Stimulated activated CD4-positive, alpha-beta T cell treated with anti-CD3 and anti-CD28 coated beads, Interleukin-4, amount 100 ng/mL, for 1 hour (primary cell): Measurements from ENCODE around the gene VTI1A.

ENCODE experiments used
- DNase-seq: peaks from one replicate; pipeline ENCODE4 v3.0.0-alpha.2; 2020

Gene VTI1A

GRCh38 chr10:112644265-112644645, 197.2 kb downstream of the VTI1A start:
- no peak for DNase-seq

GRCh38 chr10:112649006-112649821, 202.2 kb downstream of the VTI1A start:
- no peak for DNase-seq

- DNase-seq, result no peak
These were observed 202.8 kb downstream of the VTI1A start for GRCh38 chr10:112649822-112650152.

- no peak for DNase-seq
These were observed 203.6 kb downstream of the VTI1A start for GRCh38 chr10:112650588-112651030.

DNA sequence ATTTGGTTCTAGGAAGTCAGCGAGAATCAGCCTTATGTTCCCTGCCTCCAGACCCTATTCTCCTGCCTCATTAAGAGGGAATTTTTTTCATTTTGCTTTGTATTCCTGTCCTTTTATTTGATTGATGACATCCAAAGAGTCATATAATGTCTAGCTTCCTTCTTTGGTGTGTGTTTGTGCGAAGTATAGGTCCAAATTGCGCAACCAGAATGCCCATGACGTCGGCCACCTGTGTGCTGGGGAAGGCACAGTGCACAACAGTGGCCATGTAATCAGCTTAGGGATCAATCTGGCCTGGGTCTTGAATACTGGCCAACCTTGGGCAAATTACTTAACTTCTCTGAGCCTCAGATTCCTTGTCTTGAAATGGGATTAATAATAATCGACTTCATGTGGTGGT, 206.2 kb downstream of the VTI1A start:
- no peak for DNase-seq

DNA sequence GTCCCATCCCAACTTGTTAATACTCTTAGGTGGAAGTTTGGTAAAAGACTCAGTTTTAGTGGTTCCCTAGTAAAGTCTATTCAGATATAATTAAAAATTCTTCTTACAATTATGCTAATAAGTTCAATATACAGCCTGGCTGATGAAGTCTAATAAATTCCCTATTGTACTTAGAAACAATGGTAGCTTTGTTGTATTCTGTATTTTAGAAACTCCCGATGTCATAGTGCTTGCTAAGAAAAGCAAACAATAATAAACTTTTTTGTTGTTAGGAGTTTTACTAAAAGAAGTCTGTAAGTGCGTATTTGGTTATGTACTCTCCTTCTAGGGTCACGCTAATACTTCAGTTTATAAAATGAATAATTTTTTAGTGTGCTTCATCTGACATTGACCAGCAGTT, 206.8 kb downstream of the VTI1A start:
- DNase-seq, result no peak

GRCh38 chr10:112654794-112655193, 207.8 kb downstream of the VTI1A start:
- no peak for DNase-seq

DNA sequence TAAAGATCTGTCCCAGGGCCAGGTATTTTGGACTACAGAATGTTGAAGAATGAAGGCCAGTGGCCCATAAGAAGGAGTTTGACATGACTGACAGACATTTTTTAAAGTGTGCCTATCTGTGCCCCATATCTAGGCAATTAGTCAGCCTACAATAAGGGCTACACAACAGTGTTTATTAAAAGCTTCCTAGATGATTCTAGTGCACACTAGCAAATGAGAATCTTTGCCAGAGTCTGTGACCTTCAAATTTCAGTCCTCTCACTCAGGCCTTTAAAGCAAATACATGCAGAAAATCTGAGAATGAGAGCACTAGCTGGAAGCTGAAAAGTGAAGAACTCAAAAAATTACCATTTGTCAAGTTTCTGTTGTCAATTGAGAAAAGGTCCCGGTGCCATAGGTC, 208.7 kb downstream of the VTI1A start:
- DNase-seq, result no peak

GRCh38 chr10:112658465-112658864, 211.4 kb downstream of the VTI1A start:
- no peak for DNase-seq

DNA sequence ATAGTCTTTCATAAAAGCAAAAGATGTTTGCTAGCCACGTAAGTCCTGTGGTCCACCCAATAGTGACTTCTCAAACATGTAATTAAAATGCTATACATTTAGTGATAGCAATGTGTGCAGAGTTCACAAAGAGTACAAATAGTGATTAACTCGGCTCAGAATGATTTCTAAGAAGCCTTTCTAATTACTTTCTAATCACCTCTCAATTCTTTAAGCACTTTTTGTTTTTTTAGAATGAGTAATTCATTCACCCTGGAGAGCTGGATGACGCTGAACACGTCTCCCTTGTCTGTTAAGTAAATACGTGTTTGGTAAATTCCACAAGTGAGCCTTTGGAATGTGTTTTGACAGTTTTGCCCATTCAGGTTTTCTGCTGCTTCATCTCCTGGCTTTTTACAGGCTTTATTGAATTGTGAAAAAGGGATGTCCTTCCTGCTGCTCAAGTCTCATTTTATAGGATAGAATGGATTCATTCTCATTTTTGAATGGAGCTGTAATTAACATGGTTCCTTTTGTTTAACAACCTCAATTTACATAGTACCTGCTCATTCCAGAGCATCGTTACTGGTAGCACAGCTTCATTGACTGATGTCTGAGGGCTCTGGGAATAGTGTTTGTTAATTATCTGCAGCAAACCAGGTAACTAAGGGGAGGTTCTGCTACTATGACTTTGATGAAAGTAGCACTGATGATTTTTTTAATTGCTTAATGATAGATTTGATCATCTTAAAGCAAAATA, 212.1 kb downstream of the VTI1A start:
- DNase-seq, result no peak

DNA sequence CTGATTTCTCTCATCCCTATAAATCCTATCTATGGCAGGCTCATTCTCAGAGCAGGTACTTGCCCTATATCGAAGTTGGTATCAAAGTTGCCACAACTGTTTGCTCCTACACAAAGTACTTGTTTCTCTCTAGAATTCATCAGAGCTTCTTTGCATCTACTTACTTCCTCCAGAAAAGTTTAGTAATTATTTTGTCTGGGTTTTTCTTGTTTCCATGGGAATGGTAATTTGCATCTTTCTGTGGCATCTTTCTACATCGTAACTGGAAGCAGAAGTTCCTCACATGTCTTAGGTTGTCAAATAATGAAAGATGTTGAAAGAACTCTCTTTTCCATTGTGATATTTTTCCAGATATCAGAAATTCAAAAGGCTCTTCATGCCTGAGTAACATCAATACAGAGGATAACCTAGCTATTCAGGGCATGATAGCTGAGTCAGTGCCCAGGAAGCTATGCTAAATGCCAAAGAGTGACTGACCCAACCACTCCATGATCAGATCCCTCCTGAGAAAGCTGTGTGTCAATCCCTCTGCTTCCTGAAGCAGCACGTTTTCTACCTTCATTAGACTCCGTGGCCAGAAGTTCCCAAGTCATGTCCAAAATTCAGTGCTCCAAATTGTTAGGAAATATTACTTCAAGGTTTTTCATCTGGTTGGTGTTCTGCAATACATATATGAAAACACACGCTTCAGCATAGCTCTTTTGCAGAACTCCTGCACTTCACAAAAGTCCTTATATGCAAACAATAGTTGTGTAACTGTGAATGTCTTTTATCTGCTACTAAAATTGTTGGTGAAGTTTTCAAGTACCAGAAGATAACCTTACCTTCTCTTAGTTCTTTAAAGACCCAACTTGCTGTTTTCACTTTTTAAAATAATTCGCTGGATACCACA, 216.5 kb downstream of the VTI1A start:
- no peak for DNase-seq

- no peak for DNase-seq
These were observed 219.1 kb downstream of the VTI1A start for GRCh38 chr10:112666094-112666493.

GRCh38 chr10:112669989-112670388, 223.0 kb downstream of the VTI1A start:
- DNase-seq, result no peak

GRCh38 chr10:112671743-112672142, 224.7 kb downstream of the VTI1A start:
- no peak for DNase-seq

DNA sequence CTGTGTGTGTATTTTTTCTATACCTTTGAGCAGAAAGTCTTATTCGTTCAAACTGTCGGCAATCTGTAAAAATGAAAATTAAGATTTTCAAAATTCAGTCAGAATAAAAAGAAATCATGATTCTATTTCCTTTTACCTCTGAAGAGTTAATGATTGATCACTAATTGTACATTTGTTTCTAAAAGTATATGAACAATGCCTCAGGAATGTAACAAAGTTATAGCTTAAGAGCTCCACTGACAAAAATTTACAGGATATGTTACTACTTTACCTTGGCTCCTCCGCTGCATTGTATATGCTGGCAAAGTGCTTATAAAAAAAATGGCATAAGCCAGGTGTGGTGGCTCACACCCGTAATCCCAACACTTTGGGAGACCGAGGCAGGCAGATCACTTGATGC, 225.7 kb downstream of the VTI1A start:
- no peak for DNase-seq

DNA sequence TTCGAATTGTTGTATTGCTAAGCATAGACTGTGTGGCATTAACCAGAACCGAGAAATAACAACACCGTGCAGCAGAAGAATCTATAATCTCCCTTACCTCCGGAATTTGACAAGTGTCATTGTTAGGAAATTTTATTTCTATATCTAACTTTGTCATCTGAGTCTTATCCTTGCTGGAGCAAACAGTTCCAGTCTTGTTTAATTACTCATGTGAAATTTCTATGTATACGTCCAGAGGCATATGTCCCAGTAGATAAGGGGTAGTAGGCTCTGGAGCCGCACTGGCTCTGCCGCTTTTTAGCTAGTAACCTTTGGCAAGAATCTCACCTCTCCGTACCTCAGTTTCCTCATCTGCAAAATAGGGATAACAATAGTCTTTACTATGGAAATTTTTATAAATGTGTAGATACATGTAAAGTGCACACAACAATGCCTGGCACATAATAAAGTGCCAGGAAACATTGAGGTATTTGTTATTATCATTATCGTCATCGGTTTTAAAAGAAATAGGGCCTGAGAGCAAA, 228.6 kb downstream of the VTI1A start:
- DNase-seq, result no peak

- no peak for DNase-seq
These were observed 230.7 kb downstream of the VTI1A start for GRCh38 chr10:112677689-112678088.

DNA sequence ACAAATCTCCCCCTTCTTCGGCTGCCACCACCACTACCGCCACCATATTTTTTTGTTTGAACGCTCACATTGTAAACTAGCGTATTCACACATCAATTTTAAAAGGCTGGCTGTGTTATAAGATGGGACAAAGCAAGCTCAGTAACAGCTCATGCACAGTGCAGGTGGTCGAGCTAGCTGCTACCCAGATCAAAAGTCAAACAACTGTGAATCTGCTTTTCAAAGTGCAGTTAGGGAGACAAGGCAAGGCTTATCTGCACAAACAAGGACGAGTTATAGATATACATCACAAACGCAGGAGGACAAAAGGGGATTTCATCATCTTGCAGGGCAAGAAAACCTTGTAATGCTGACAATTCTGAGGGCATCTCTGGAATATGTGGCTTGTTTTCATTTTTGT, 231.6 kb downstream of the VTI1A start:
- DNase-seq, result no peak

- no peak for DNase-seq
These were observed 232.0 kb downstream of the VTI1A start for GRCh38 chr10:112678987-112679386.

DNA sequence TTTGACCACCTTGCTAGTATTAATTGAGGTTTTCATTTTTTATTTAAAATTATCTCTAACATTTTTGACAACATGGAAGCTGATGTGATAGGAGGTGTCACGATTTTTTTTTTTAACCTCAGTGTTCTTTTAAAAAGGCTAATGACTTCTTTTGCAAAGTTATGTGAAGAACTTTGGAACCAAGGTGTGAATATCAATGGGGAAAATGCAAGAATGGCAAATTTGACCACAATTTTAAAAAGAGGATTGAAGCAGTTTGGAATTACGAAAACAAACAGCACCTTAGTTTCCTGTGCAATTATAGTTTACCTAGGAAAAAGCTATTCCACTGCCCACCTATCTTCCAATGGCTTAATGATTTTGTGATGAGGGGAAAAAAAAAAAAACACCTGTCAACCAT, 232.4 kb downstream of the VTI1A start:
- no peak for DNase-seq

DNA sequence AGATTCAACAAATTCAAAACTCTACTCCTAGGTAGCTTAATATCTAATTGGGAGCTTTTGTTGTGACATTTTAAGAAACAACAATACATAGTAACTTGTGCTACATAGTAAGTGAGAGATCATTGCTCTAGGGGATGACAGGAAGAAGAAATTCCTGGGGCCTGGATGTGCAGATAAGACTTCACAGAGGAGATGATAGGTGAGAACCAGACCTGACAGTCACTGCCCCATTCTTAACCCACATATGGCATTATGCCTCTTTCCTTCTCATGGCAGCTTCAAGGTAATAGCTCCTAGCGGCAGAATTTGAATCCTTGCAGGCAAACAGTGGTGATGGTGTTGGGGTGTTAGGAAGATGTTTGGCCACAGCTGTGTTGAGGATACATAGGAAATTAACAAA, 233.6 kb downstream of the VTI1A start:
- no peak for DNase-seq

GRCh38 chr10:112687647-112688046, 240.6 kb downstream of the VTI1A start:
- no peak for DNase-seq
